ENCODE data around the gene GTPBP4. TPM values are rescaled to one million over a fixed set of nuclear protein-coding genes. Genes with fewer than 3 reads are reported as not detected.

Gene GTPBP4
- total and polyA plus RNA-seq, 2 of the 13 experiments (the other 11 are each of a cell fraction or from before 2014, with no cell fraction given) = 24.1 to 85.5 TPM

GRCh38 chr10:1056326-1057105 is 68.3 kb downstream of the GTPBP4 start, which contains the start of gene WDR37 (continued):
- TF ChIP-seq DNMT3B (CRISPR knock-in tag; conservative IDR thresholded peaks at IDR 0.05) (no peak), ZFP1 (CRISPR knock-in tag; IDR thresholded peaks at IDR 0.05) (0 out of 2 replicates have a peak, but pooled peaks have one; percentile 31), POLR2AphosphoS2 (IDR thresholded peaks at IDR 0.05; ENCODE audit: low read depth, low read length) (no peak), ZNF230 (CRISPR knock-in tag; IDR thresholded peaks at IDR 0.05) (no peak), SMARCE1 (IDR thresholded peaks at IDR 0.05; ENCODE audit: borderline replicate concordance) (no peak), NCOA1 (CRISPR knock-in tag; IDR thresholded peaks at IDR 0.05) (no peak), ZBTB7A (CRISPR knock-in tag; IDR thresholded peaks at IDR 0.05) (peak; percentile 98), ZFP41 (CRISPR knock-in tag; IDR thresholded peaks at IDR 0.05; ENCODE audit: borderline replicate concordance) (no peak), ERF (CRISPR knock-in tag; IDR thresholded peaks at IDR 0.05) (peak; percentile 73), ZBTB26 (CRISPR knock-in tag; IDR thresholded peaks at IDR 0.05; ENCODE audit: borderline replicate concordance) (peak; percentile 23; the same call in 1 of the 2 replicates), HOXA5 (CRISPR knock-in tag; IDR thresholded peaks at IDR 0.05) (peak; percentile 90), RERE (CRISPR knock-in tag; IDR thresholded peaks at IDR 0.05; ENCODE audit: low read depth) (no peak), KMT2B (CRISPR knock-in tag; IDR thresholded peaks at IDR 0.05) (peak; percentile 93), ZBTB42 (CRISPR knock-in tag; IDR thresholded peaks at IDR 0.05) (peak; percentile 74; the same call in 1 of the 2 replicates), TRAFD1 (CRISPR knock-in tag; IDR thresholded peaks at IDR 0.05; ENCODE audit: borderline replicate concordance) (no peak), KAT7 (CRISPR knock-in tag; IDR thresholded peaks at IDR 0.05; ENCODE audit: borderline replicate concordance) (peak; percentile 73; the same call in 1 of the 2 replicates), ZNF577 (CRISPR knock-in tag; IDR thresholded peaks at IDR 0.05; ENCODE audit: borderline replicate concordance, low read depth) (no peak), ZSCAN29 (CRISPR knock-in tag; conservative IDR thresholded peaks at IDR 0.05) (no peak), PCBP1 (IDR thresholded peaks at IDR 0.05; ENCODE audit: borderline replicate concordance, low read depth, low read length) (no peak), TAF1 (CRISPR knock-in tag; IDR thresholded peaks at IDR 0.05) (peak; percentile 76), ZNF34 (CRISPR knock-in tag; IDR thresholded peaks at IDR 0.05; ENCODE audit: borderline replicate concordance) (peak; percentile 60; the same call in 1 of the 2 replicates), ZNF891 (CRISPR knock-in tag; IDR thresholded peaks at IDR 0.05) (peak; percentile 49), ZNF720 (CRISPR knock-in tag; IDR thresholded peaks at IDR 0.05) (no peak)

Data from HepG2 (cell line).